ENCODE data around the gene CHKA.

Gene CHKA

DNA sequence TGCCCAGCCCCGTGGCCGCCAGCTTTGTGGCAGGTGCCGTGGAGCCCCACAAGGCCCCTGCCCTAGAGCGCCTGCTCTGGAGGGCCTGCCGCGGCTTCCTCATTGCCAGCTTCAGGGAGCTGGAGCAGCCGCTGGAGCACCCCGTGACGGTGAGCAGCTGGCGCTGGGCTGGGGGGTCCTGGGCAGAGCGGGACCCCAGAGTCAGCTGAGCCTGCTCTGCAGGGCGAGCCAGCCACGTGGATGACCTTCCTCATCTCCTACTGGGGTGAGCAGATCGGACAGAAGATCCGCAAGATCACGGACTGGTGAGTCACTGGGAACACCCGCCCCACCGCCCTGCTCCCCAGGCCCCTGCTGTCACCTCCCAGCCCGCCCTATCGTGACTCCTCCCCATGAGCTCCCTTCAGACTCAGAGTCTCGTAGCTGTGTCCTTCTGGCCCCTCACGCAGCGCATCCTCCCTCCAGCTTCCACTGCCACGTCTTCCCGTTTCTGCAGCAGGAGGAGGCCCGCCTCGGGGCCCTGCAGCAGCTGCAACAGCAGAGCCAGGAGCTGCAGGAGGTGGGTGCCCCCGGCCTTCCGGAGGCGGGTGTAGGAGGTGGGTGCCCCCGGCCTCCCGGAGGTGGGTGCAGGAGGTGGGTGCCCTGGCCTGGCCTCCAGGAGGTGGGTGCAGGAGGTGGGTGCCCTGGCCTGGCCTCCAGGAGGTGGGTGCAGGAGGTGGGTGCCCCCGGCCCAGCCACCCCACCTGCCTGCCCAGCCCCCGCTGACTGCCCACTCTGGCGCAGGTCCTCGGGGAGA, 77.6 kb downstream of the CHKA start:
- no peak for DNase-seq

DNA sequence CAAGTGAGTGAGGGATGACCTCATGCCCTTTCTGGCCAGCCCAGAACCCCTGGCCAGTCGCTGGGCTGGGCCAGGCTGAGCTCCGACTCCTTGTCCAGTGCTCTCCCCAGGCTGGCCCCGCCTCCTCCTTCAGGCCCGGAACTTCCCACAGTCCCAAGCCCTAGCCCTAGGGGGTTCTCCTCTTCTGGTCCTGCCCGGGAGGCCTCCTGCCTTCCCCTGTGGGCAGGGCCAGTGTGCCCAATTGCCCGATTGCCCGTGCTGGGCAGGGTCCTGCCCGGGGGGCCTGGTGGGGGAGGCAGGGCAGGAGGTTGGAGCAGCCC, 78.2 kb downstream of the CHKA start:
- no peak for DNase-seq

DNA sequence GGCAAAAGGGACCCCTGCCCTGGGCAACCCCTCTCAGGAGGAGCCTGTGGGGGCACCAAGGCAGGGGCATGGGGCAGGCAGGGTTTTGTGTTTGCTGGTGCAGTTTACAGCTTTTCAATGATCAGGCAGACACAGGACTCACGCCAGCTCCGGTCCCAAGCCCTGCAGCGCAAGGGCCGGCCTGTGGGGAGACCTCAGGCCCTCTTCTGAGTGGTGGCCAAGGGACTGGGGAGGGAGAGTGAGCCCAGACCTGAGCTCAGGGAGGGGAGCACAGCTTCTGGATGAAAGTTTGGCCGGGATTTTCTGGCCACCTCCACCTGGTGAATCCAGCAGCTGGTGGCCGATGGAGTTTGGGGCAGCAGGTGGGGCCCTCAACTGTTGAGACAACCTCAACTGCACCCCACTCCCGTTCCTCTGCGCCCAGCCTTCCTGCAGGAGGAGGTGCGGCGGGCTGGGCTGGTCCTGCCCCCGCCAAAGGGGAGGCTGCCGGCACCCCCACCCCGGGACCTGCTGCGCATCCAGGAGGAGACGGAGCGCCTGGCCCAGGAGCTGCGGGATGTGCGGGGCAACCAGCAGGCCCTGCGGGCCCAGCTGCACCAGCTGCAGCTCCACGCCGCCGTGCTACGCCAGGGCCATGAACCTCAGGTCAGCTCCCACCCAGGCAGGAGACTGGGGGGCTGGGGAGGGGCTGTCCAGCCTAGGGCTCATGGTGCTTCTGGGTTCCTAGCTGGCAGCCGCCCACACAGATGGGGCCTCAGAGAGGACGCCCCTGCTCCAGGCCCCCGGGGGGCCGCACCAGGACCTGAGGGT, 78.8 kb downstream of the CHKA start:
- no peak for DNase-seq

DNA sequence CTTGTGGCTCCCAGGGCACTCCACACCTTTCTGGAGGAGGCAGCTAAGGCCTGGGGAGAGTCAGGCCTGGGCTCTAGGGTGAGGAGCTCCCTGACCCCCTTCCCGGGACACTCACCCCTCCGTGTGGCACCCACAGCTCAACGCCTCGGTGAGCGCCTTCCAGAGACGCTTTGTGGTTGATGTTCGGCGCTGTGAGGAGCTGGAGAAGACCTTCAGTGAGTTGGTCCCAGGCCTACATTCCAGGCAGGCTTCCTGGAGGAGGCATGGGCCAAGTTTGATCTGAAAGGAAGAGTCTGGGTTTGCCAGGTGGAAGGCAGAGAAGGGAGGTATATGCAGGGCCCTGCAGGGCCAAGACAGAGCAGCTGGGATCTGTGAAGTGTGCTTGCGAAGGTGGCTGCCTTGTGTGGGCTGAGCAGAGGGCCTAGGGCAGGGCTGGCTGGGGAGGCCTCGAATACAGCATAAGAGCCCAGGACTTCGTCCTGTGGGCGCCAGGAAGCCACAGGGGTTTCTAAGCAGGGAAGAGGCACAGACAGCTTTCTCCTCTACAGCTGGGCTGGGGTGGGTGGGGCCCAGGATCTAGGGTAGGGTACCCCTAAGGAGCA, 79.5 kb downstream of the CHKA start:
- no peak for DNase-seq

DNA sequence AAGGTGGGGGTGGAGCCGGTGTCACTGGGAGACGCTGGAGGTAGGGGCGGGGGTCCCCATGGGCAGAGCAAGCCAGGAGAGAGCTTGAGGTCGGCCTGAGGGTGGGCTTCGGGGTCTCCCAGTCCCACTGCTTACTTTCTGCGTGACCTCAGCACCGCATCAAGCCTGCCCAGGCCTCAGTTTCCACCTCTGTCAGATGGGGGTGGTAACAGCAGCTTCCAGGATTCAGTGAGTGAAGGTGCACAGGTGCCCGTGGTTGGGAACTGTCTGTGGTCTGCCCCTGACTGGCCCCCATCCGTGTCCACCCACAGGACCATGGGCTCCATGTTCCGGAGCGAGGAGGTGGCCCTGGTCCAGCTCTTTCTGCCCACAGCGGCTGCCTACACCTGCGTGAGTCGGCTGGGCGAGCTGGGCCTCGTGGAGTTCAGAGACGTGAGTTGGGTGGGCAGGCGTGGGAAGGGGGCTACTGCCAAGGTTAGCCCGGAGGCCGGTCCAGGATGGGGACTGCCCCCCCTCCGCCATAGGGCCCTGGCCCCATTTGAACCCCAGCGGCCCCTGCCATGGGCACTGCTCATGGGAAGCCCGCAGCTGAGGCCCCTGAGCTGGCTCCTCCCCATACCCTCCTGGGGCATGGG, 80.1 kb downstream of the CHKA start:
- DNase-seq, result no peak

DNA sequence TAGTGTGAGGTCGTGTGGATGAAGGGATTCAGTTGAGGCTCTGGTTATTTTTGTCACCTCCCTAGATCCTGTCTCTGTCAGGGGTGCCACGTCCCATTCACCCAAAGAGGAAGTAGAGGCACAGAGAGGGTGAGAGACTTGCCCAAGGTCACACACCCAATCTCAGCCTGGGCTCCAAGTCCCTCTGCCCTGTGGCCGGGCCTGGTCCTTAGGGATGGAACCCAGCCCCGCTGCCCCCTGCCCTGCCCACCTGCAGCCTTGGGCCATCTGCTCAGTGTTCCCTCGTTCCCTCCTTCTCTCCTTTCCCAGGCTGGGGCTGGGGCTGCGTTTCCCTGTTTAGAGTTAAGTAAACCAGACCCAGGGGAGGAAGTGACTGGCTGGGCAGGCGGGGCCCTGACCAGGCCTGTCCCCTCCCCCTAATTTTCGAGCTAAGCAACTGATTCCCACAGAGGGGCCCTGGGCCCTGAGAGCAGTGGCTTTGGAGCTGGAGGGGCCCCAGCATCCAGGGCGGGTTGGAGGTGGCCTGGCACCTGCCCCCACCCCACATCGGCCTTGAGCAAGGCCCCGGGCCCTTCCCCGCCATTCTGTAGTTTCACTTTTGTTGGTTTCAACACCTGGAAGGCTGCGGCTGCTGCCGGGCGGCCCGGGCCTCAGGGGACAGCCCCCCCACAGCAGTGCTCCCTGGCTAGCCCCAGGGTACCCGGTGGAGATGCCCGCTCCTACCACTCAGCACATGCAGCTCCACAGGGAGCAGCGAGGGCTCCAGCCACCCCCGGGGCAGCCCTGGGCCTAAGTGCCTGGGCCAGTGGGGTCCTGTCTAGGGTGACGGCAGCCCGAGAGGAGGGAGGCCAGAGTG, 80.9 kb downstream of the CHKA start:
- peak; percentile 51 for DNase-seq

DNA sequence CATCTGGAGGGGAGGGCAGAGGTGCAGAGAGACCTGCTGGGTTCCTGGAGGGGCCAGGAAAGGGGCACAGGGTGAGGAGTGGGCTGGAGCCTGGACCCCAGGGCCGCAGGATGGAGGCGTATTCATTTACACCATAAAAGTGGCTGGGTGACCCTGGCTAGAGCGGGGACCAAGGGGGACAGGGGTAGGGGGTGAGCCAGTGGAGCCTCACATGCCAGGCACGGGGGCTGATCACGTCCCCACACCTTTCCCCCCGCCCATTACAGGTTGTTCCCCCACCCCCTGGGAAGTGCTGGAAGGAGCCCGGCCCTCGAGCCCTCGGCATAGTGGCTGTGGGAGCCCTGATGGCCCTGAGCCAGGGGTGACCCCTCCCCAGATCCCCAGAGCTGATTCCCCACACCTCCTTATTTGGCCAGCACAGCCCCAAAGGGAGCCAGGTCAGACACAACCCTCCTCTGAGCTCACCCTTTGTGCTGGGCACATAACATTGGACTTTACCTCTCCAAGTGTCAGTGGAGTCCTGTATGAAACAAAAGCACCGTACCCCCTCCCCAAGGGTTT, 81.6 kb downstream of the CHKA start:
- no peak for DNase-seq

DNA sequence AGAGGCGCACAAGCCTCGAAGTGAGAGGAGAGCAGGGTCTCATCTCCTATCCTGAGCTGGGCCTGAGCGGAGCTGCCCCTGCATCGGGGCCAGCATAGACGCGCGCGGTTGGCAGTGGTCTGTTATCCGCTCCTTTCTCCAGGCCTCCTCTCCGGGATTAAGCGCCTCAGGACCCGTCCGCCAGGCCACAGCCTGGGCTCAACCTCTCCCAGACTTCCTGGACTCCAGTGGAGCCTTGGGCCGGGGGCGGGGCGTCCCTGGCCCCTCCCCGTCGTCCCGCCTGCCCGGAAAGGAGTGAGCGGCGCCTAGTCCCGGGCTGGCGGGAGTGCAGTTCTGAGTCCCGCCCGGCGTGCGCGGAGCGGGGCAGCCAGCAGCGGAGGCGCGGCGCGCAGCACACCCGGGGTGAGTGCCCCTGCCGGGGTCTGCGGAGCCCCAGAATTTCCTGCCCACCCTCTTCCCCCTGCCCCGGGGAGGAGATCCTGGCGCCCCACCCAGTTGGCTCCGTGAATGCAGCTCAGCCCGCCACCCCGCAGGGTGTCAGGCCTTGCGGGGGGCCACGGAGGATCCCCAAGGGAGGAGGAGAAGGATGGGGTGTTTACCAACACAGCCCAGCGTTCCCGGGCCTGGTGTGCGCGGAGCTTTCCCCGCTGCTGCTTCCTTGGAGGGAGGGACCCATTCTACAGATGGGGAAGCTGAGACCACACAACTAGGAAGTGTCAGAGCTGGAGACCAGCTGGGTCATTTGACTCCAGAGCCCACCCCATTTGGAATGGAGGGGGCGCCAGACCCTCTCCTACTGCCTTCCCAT, 82.3 kb downstream of the CHKA start, which contains the start of gene TCIRG1:
TSS of gene TCIRG1 (plus strand) at position 308 of the 808 bp plus-strand sequence. CDS start 2,247 bp downstream, outside the sequence.
- DNase-seq, result peak; percentile 63

DNA sequence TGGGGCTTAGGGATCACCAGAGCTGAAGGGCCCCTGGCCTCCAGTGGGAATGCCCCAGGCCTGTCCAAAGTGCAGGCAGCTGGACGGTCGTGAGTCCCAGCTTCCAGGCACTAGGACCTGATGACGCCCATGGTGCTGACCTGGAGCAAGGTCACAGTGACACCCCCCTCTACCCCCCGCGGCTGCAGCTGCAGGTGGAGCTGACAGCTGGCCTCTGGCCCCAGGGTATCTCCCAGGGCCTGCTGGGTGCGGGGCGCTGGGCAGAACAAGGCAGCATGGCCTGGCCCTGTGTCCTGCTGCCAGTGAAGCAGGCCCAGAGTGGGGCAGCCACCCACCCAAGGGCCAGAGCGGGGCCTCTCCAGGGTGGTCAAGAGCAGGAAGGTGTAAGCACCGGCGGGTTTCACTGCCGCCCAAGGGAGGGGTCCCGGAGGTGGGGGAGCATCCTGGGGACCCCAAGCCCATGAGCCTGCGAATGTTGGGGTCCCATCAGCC, 82.9 kb downstream of the CHKA start:
- DNase-seq, result no peak

DNA sequence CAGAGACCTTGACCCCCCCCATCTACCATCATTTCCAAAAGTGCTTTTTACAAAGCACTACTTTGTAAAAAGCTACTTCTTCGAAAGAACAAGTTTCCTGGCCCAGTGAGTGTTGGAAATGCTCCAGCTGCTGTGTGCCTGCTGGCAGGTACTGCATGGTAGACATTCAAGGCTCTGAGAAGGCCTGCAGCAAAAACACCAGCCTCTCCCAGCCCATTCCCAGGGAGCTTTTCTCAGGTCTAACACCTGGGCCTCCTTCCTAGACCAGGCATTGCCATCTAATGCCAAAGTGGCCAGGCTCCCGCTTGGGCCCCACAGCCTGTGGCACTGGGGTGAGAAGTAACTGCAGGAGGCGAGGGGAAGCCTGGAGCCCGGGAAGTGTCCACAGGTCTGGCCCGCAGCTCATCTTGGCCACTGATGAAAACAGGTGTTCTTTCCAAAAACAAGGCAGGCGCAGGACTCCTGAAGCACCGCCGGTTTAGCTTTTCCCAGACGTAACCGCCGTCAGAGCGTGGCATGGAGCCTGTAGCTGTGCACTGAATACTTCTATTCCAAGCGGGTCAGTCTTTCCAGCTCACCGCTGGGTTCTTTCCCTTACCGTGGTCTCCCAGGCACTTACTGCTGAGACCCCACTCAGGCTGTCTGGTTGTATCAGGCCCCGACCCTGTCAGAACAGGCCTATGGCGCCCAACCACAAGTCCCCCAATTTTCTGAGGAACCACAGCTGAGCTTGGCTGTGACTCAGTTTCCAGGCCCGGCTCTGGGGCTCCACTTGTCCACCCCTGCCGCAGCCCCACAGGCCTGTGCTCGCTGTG, 83.6 kb downstream of the CHKA start:
- no peak for DNase-seq

DNA sequence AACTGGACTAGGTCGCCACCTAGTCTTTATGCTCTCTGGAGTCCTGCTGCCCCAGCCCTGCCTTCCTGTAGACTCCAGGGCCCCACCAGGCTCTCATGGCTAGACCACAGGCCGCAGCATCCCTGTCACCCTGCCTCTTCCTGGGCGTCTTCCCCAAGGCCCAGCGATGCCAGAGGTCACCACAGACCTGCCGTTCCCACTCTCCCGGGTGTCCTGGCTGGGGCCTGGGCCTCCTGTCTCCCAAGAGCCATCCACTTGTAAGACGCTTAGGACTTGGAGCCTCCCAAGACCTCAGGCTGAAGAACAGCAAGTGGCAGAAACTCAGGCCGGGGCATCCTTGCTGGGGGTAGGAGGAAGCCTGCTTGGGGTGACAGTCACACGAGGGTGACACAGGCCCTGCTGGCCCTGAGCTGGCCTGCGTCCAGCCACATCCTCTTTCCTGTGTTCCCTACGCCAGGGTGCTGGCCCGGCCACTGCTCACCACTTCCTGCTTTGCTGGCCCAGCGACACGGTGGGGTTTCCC, 84.4 kb downstream of the CHKA start:
- DNase-seq, result peak; percentile 40

DNA sequence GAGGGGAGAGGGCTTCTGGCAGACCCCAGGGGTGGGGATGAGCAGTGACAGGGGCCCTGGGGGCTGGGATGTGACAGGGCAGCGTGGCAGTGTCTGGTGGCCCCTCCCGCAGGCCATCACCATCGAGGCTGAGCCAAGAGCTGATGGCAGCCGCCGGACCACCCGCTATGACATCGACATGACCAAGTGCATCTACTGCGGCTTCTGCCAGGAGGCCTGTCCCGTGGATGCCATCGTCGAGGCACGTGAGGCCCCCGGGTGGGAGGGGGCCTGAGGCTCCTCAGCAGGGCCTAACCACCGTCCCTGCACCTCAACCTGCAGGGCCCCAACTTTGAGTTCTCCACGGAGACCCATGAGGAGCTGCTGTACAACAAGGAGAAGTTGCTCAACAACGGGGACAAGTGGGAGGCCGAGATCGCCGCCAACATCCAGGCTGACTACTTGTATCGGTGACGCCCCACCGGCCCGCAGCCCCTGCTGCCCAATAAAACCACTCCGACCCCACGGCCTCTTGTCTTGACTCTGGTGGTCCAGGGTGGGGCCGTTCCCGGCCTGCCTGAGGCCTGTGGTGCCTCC, 85.0 kb downstream of the CHKA start:
- DNase-seq, result no peak

DNA sequence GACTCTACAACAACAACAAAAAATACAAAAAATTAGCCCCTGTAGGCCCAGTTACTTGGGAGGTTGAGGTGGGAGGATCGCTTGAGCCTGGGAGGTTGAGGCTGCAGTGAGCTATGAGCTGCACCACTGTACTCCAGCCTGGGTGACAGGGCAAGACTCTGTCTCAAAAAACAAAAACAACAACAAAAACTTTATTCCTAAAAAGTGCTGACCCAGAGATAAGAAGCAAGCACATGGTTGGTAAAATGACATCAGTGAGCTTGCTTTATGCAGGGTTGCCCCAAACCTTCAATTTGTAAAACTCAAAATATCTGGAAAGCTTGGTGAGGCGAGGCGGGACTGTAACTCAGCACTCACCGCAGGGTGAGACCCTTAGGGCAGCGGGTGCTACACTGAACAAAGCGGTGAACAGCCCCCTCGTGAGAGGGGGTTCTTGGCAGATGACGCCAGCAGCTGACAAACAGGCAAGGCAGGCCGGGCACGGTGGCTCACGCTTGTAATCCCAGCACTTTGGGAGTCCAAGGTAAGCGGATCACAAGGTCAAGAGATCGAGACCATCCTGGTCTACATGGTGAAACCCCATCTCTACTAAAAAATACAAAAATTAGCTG, 85.8 kb downstream of the CHKA start:
- no peak for DNase-seq

DNA sequence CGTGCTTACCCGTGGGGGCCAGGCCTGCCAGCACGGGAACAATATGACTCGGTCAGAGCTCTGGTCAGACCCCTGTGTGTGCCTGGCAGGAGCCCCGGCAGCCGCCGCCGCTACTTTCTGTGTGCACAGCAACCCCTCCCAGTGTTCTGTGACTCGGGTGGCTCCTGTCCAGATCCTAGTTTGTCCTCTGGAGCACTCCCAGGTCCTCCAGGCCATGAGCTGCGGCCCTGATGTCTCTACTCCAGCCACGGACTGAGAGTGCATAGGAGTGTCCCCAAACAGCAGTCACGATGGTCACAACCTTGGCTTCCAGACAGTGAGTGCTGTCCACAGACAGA, 87.5 kb downstream of the CHKA start:
- no peak for DNase-seq

DNA sequence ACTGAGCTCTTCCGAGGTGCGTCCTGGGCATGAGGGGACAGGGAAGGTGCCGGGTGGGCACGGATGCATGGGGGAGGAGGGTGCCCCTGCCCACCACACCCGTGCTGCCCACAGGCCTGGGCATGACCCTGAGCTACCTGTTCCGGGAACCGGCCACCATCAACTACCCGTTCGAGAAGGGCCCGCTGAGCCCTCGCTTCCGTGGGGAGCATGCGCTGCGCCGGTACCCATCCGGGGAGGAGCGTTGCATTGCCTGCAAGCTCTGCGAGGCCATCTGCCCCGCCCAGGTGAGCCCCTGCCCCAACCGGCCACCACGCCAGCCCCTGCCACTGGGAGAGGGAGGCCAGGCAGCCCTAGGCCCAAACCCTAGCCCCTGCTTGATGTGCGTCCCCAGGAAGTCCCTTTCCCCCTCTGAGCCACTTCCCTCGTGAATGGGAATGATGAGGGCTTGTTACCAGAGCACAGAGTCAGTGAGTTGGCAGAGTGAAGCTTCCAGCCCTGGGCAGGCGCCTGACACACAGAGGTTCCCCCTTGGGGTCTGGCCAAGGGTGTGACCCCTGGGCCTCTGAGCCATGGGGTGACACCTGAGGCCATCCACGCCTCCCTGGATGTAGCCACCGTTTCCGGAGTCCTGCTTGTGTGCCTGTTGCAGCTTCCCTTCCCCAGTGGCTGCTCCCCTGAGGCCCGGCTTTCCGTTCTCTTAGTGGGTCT, 88.0 kb downstream of the CHKA start:
- DNase-seq, result no peak

DNA sequence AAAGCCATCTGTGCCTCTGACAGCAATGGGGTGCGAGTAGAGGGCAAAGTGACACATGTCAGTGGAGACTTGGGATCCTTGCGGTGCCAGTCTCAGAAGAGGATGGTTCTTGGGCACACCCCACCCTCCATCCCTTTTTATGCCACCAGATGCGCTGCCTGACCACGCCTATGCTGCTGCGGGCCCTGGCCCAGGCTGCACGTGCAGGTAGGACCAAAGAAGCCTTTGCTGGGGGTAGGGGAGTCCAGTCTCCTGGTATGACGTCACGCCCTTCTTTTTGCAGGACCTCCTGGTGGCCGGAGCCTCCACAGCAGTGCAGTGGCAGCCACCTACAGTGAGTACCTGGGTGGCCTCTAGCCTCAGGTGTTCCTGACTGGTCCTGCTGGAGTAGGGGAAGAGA, 89.2 kb downstream of the CHKA start:
- DNase-seq, result no peak

DNA sequence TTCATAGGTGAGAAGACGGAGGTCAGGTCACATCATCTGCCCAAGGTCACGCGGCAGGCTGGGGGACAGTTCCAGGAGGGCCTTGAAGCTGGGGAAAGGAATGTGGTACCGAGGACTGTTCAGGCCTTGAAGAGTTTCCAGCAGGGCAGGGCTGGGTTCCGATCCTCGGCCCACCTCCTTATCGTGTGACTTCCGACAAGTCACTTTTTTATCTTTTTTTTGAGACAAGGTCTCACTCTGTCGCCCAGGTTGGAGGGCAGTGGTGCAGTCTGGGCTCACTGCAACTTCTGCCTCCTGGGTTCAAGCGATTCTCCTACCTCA, 90.1 kb downstream of the CHKA start:
- peak; percentile 32 for DNase-seq

DNA sequence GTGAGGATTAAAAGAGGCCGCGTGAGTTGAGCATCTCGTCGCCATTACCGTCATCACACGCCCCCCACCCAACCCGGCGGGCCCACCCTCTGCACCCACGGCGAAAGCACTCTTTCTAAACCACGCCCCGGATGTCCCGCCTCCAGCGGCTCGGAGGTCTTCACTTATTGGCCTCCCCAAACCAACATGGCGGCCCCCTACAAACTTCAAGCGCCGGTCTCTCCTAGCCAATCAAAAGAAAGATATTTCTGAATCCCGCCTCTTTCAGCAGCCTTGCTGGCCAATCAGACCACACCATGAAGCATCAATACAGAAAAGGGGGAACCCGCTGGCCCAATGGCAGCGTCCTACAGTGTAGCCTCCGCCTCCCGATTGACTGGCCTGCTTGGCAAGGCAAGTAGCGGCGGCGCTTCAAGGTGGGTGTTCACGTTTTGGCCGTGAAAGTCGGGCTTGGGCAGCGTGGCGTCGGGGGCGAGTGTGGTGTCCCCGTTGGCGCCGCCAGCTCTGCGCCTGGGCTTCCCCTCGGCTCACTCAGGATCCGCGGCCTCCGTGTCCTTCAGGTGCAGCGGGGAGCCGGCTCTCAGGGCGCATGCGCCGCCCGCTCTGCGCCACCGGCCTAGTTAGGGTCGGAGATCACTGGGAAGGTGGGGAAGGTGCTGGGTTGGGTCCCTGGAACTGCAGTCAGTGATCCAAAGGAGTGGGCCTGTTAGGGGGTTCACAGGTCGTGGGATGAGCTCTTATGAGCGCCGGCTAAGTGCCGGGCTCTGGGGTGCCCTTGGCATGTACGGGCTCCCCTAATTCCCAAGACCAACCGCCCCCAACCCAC, 90.7 kb downstream of the CHKA start, which contains the start of gene NDUFS8:
TSS of gene NDUFS8 (plus strand) at position 364 of the 826 bp plus-strand sequence. CDS start 1,471 bp downstream, outside the sequence.
- DNase-seq, result peak; percentile 99

Measured in CD4-positive, alpha-beta T cell treated with Interleukin-10 for 1 hour (primary cell).